Right lobe of liver (tissue), 6 donors: ENCODE measurements around the gene ME1. TPM values are rescaled to one million over a fixed set of nuclear protein-coding genes. Genes with fewer than 3 reads are reported as not detected.

Source experiments
- ATAC-seq, 4 donors: fragments of 200-7000 bp; cut with Tn5 transposase; one replicate each; pipeline ENCODE4 v1.9.1; 2020; ENCODE audit warnings: mild to moderate bottlenecking in 4 of 4, moderate library complexity in 4 of 4
- DNase-seq, 3 donors: peaks; one replicate each; pipeline ENCODE4 v3.0.0-alpha.2; 2020
- H3K27ac ChIP-seq, 3 donors: fragments of 200-600 bp; one replicate each; pipeline ENCODE4 v1.8.0; 2022
- H3K27me3 ChIP-seq, 2 donors: fragments of 200-600 bp; one replicate each; pipeline ENCODE4 v1.8.0; 2022
- H3K36me3 ChIP-seq, 4 donors: fragments of 200-600 bp; sonication (generic) in 1 of 4; one replicate each; pipeline versions ENCODE4 v1.5.1 to v1.8.0; 2017 to 2022; ENCODE audit warnings: control low read depth in 1 of 4
- H3K4me1 ChIP-seq, 4 donors: fragments of 200-600 bp; sonication (generic) in 1 of 4; one replicate each; pipeline versions ENCODE4 v1.5.1 to v1.8.0; 2017 to 2022; ENCODE audit warnings: control low read depth in 1 of 4
- H3K4me3 ChIP-seq, 3 donors: fragments of 200-600 bp; one replicate each; pipeline ENCODE4 v1.8.0; 2022
- H3K9me3 ChIP-seq, 4 donors: fragments of 200-600 bp; sonication (generic) in 1 of 4; one replicate each; pipeline versions ENCODE4 v1.5.1 to v1.8.0; 2017 to 2022; ENCODE audit warnings: control low read depth in 1 of 4
- POLR2A ChIP-seq: fragments of 450-650 bp; IDR thresholded peaks from one replicate; pipeline ENCODE4 v1.6.1; 2017; ENCODE audit warnings: antibody characterized with exemption, mild to moderate bottlenecking
- WGBS: methylation state at CpG from one replicate; pipeline ENCODE4 v1.1.6; 2018; ENCODE audit warnings: low coverage, low lambda C conversion rate; ENCODE audit not compliant: insufficient coverage; ENCODE audit errors: missing lambda C conversion rate; 5-methylcytosine and 5-hydroxymethylcytosine counted together
- intact Hi-C, 2 donors: fragments of 100-400 bp; cut with DNase I; formaldehyde crosslinking; loops; one replicate each; pipeline versions ENCODE4 v1.11.2 to v1.14.1; 2022
- total RNA-seq, 6 experiments: library from RNA; depleted of rRNA in 2 of 6; stranded (reverse); fragments of >200 nt in 2 of 6; fragmentation: NEBNext Ultra II Directional in 3 of 6; extraction: Animal tissue kit (Norgen Biotek cat#: 25700) in 3 of 6; gene quantifications; one replicate each; pipeline versions ENCODE4 v1.1.0 to v1.2.4, GENCODE V29; 2016 to 2023
- TF ChIP-seq, protein P1 (sequence below), 4 donors: fragments of 200-600 bp in 3 of 4; fragments of 450-650 bp in 1 of 4; IDR thresholded peaks; one replicate each; pipeline versions ENCODE4 v1.5.1 to v1.8.0; 2016 to 2022; ENCODE audit warnings: antibody characterized with exemption in 4 of 4, mild to moderate bottlenecking in 2 of 4
- donor health status: DM: no; HTN: yes; CAD: no.
- donor health status: DM: no; HTN: no; CAD: no.
- donor health status: DM: no; HTN: no; CAD: no.
- donor health status: DM: no; HTN: yes; CAD: no.
- donor health status: DM: no; HTN: yes; CAD: no.

Gene ME1
- total RNA-seq, 6 experiments from 2014 or later, result 10.1 to 18.2 (median 13.3) TPM

DNA sequence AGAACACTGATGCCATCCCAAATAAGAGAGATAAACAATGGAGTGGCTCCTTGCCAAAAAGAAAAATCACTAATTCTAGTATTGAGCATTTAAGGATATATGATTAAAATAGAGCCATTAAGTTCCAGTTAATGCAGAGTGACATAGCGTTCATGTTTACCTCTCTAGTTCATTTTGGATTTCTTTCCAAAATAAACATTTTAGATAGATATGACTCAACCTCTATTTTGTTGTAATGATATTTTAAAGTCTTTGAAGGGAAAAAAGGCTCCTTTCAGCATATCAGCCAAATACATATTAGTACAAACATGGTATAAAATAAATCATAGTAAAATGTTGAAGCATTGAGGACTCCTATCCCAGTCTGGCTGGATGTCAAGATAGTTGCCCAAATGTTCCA lies 204.3 kb downstream of the ME1 start:
- no peak for TF ChIP-seq POLR2A
- TF ChIP-seq, protein P1, sequence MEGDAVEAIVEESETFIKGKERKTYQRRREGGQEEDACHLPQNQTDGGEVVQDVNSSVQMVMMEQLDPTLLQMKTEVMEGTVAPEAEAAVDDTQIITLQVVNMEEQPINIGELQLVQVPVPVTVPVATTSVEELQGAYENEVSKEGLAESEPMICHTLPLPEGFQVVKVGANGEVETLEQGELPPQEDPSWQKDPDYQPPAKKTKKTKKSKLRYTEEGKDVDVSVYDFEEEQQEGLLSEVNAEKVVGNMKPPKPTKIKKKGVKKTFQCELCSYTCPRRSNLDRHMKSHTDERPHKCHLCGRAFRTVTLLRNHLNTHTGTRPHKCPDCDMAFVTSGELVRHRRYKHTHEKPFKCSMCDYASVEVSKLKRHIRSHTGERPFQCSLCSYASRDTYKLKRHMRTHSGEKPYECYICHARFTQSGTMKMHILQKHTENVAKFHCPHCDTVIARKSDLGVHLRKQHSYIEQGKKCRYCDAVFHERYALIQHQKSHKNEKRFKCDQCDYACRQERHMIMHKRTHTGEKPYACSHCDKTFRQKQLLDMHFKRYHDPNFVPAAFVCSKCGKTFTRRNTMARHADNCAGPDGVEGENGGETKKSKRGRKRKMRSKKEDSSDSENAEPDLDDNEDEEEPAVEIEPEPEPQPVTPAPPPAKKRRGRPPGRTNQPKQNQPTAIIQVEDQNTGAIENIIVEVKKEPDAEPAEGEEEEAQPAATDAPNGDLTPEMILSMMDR (IDR thresholded peaks at IDR 0.05), result no peak
- 22% methylated on average over 1 of the region's 1 CpG for WGBS
- no peaks in the 10 kb centered on the region for H3K27me3 ChIP-seq
- no peak for DNase-seq
- no peak overlapping the region for H3K27ac ChIP-seq
- intact Hi-C loops, result loop anchor here in 1 of 2 donors (10.0 kb wide), 1 partner anchor 288 kb away; the partner anchor contains the start of gene PRSS35
- peak in 1 of 4 donors; percentile 46 for ATAC-seq
- H3K4me1 ChIP-seq, result no peaks in the 10 kb centered on the region
- no peak overlapping the region for H3K4me3 ChIP-seq
- no peaks in the 10 kb centered on the region for H3K9me3 ChIP-seq
- no peaks in the 10 kb centered on the region for H3K36me3 ChIP-seq

DNA sequence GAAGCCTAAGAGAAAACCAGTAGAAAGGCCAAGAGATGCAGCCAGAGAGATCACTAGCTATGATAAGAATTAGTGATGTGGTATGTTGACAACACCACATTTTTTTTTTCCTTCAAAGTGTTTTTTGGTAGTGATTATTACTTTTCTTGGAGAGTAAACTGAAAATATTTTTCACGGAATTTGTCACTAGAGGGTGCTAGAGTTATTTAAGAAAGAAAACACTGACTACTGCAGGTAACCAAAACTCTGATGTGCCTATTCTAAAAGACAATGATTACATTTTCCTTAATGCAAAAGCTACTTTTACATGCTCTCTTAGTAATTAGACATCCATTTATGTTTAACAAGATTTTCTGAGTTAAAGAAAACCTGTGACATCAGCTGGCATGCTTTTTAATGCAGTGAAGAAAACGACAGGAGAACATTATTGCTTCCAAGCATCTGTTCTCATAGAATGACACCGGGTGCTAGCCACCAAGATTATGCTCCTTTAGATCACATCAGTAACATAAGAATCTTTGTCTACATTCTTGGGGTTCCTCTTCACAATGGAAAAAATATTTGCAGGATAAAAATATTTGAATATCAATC lies 208.9 kb downstream of the ME1 start:
- TF ChIP-seq POLR2A, result no peak
- TF ChIP-seq, protein P1 (IDR thresholded peaks at IDR 0.05), result peak; percentile 48 to 65 (median 55)
- no peaks in the 10 kb centered on the region for H3K9me3 ChIP-seq
- no peak overlapping the region for H3K27ac ChIP-seq
- no peaks in the 10 kb centered on the region for H3K36me3 ChIP-seq
- H3K4me3 ChIP-seq, result no peak overlapping the region
- intact Hi-C loops, result loop anchor here in 1 of 2 donors (10.0 kb wide), 1 partner anchor 293 kb away; the partner anchor contains the start of gene PRSS35
- ATAC-seq (peak in 3 of 4 donors; percentile 46 to 52 (median 49)), DNase-seq (no peak)
- H3K4me1 ChIP-seq, result no peaks in the 10 kb centered on the region
- no peaks in the 10 kb centered on the region for H3K27me3 ChIP-seq
- 54% methylated on average over 3 of the region's 3 CpGs for WGBS

DNA sequence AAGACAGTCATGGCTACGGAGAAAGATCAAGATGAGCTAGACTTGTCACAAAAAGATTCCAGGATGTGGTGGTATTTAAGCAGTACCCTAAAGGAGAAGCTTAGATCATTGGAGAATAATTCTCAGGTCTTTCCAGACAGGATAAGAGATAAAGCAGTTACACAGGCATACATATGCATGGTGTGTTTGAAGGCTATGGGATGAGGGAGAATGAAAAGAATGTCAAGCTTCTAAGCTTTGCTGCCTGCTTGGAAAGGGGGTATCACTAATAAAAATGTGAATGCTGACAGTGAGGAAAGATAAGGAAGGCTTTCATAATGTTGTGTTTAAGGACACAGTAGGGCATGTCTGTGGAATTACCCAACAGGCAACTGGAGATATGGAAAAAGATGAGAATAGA lies 209.6 kb downstream of the ME1 start:
- 93% methylated on average over 1 of the region's 1 CpG for WGBS
- no peaks in the 10 kb centered on the region for H3K27me3 ChIP-seq
- no peak overlapping the region for H3K27ac ChIP-seq
- no peak for DNase-seq
- no peak overlapping the region for H3K4me3 ChIP-seq
- H3K36me3 ChIP-seq, result no peaks in the 10 kb centered on the region
- no peaks in the 10 kb centered on the region for H3K4me1 ChIP-seq
- no peak for ATAC-seq
- no peaks in the 10 kb centered on the region for H3K9me3 ChIP-seq
- TF ChIP-seq, protein P1 (IDR thresholded peaks at IDR 0.05), result no peak
- TF ChIP-seq POLR2A, result no peak
- intact Hi-C loops, result loop anchor here in 1 of 2 donors (10.0 kb wide), 1 partner anchor 294 kb away; the partner anchor contains the start of gene PRSS35

DNA sequence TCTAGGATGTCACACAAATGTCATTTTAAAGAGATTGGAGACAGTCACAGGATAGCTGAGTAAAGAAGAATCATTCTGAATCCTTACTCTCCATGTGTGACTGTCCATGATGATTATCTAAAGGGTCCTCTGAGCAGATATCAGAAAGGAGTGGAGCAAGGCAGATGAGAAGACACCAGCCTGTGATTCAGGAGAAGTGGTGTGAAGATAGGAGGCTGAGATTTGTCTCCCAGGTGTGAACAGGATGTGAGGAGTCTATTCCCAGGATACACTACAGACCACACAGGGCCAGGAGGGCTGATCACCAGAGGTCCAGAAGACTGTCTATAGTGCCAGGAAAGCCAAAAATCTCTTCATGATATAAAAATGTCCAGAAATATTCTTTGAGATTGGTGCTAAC lies 210.7 kb downstream of the ME1 start:
- no peaks in the 10 kb centered on the region for H3K4me1 ChIP-seq
- H3K27me3 ChIP-seq, result no peaks in the 10 kb centered on the region
- TF ChIP-seq, protein P1 (IDR thresholded peaks at IDR 0.05), result no peak
- no peak for TF ChIP-seq POLR2A
- DNase-seq, result no peak
- no peaks in the 10 kb centered on the region for H3K36me3 ChIP-seq
- ATAC-seq, result no peak
- H3K27ac ChIP-seq, result no peak overlapping the region
- H3K4me3 ChIP-seq, result no peak overlapping the region
- H3K9me3 ChIP-seq, result no peaks in the 10 kb centered on the region
- intact Hi-C loops, result loop anchor here in 1 of 2 donors (10.0 kb wide), 1 partner anchor 295 kb away; the partner anchor contains the start of gene PRSS35
